Gastrocnemius medialis (tissue), 4 donors: ENCODE results near the gene ORMDL1.

ENCODE experiments used
- POLR2A ChIP-seq, 2 donors: fragments of 450-650 bp; IDR thresholded peaks; one replicate each; pipeline ENCODE4 v1.6.1; 2017; ENCODE audit warnings: antibody characterized with exemption in 2 of 2, mild to moderate bottlenecking in 2 of 2, moderate library complexity in 2 of 2
- TF ChIP-seq, protein P1 (sequence below), 5 experiments: fragments of 450-650 bp in 3 of 5; fragments of 200-600 bp in 2 of 5; sonication (generic) in 2 of 5; IDR thresholded peaks in 4 of 5; conservative IDR thresholded peaks in 1 of 5; 1 replicate in 4 of 5; 2 replicates in 1 of 5; pipeline ENCODE4 v1.5.1; 2016 to 2019; ENCODE audit warnings: antibody characterized with exemption in 5 of 5, mild to moderate bottlenecking in 3 of 5, moderate library complexity in 3 of 5

DNA sequence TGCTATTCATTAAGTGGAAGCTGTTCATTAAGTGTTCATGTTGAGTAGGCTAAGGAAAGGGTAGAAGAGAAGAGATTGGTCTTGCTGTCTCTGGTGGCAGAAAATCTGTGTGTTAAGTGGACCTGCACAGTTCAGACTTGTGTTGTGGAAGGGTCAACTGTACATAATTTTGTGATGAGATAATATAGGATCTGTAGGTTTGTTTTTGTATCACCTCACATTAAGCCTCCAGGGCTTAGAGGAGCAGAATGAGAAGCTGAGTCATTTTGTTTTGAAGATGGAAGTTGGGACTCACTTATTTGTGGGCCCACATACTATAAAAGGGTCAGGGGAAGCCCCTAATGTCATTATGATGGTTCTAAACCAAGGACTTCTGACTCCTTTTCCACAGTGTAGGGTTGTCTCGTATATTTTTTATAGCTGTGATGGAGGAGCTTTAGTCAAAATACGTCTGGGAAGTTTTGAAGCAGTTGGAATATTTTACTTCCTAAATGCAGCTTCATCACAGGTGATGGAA is 18.3 kb upstream of the ORMDL1 start:
- TF ChIP-seq, protein P1, sequence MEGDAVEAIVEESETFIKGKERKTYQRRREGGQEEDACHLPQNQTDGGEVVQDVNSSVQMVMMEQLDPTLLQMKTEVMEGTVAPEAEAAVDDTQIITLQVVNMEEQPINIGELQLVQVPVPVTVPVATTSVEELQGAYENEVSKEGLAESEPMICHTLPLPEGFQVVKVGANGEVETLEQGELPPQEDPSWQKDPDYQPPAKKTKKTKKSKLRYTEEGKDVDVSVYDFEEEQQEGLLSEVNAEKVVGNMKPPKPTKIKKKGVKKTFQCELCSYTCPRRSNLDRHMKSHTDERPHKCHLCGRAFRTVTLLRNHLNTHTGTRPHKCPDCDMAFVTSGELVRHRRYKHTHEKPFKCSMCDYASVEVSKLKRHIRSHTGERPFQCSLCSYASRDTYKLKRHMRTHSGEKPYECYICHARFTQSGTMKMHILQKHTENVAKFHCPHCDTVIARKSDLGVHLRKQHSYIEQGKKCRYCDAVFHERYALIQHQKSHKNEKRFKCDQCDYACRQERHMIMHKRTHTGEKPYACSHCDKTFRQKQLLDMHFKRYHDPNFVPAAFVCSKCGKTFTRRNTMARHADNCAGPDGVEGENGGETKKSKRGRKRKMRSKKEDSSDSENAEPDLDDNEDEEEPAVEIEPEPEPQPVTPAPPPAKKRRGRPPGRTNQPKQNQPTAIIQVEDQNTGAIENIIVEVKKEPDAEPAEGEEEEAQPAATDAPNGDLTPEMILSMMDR (IDR thresholded peaks at IDR 0.05 in 4 of 5, conservative IDR thresholded peaks at IDR 0.05 in 1 of 5), result no peak
- TF ChIP-seq POLR2A (IDR thresholded peaks at IDR 0.05), result no peak
